SJCRH30 (cell line): ENCODE data around the gene ACAD10. TPM values are rescaled to one million over a fixed set of nuclear protein-coding genes. Genes with fewer than 3 reads are reported as not detected.
"Not testable (repeated sequence)": the region's sequence is repeated elsewhere in the genome, so short reads cannot be mapped to it uniquely, and the experiment has no call there.

Experiments used
- DNase-seq, 2 experiments: peaks; one replicate each; pipeline ENCODE4 v3.0.0-alpha.2; 2015 to 2020
- H3K27ac ChIP-seq: fragments of 250-450 bp; sonication (Bioruptor Pico); 2 replicates; pipeline ENCODE4 v1.5.1; 2020; ENCODE audit warnings: mild to moderate bottlenecking, moderate library complexity
- H3K27me3 ChIP-seq: fragments of 250-450 bp; sonication (Bioruptor Pico); 2 replicates; pipeline ENCODE4 v1.5.1; 2020; ENCODE audit warnings: mild to moderate bottlenecking, moderate library complexity
- H3K36me3 ChIP-seq: fragments of 250-450 bp; sonication (Bioruptor Pico); 2 replicates; pipeline ENCODE4 v1.5.1; 2020; ENCODE audit warnings: mild to moderate bottlenecking, moderate library complexity
- H3K4me1 ChIP-seq: fragments of 250-450 bp; sonication (Bioruptor Pico); 2 replicates; pipeline ENCODE4 v1.5.1; 2020; ENCODE audit warnings: mild to moderate bottlenecking, moderate library complexity
- H3K4me3 ChIP-seq: fragments of 250-450 bp; sonication (Bioruptor Pico); 2 replicates; pipeline ENCODE4 v1.5.1; 2020; ENCODE audit warnings: mild to moderate bottlenecking, moderate library complexity
- H3K9me3 ChIP-seq: fragments of 250-450 bp; sonication (Bioruptor Pico); replicated peaks from 2 replicates; pipeline ENCODE4 v1.5.1; 2020; ENCODE audit warnings: mild to moderate bottlenecking, moderate library complexity
- total RNA-seq: library from RNA; depleted of rRNA; stranded (reverse); fragments of >200 nt; shearing (Covaris generic); gene quantifications from 2 replicates; pipeline ENCODE4 v1.2.3, GENCODE V29; 2014; rRNA removed

ACAD10 gene
- total RNA-seq = 10.1 and 11.5 TPM in 2 replicates

DNA sequence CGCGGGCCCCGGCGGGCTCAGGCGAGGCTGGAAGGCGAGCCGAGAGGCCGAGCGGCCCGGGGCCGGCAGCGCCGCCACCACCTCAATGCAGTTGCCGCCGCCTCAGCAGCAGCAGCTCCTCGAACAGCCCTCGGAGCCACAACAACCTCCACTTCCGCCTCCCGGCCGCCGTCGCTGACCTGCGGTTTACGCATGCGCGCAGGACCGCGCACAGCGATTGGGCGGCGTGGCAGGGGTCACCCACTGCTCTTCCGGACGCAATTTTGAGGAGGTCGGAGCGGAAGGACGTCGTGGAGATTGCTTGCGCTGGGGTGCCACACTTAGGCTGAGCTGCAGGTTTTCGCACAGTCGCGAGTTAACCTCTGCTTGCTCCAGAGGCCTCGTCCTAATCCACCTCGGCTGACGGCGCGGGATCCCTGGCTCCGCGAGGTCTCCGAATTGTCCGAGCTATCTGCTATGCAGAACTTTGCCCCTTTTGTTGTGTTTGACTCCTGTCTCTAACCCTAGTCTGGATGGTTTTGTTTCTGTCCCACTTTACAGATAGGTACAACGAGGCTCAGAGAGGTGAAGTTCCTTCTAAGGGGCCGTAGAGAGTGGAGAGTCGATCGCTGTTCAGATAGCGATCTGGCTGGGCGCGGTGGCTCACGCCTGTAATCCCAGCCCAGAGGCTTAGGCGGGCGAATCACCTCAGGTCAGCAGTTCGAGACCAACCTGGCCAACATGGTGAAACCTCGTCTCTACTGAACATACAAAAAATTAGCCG is at the start of gene ACAD10, which contains the start of gene BRAP:
ACAD10 (plus strand) TSS at position 243 of the 763 bp plus-strand sequence. CDS start 6,657 bp downstream, outside the sequence.
BRAP (minus strand) TSS at position 146 of the 763 bp plus-strand sequence. CDS start 164 bp downstream, outside the sequence.
- peak within 1 kb of the TSS; percentile 78 for H3K4me3 ChIP-seq
- peak within 1 kb of the TSS; percentile 57 for H3K27ac ChIP-seq
- no peaks in the 10 kb centered on the region for H3K27me3 ChIP-seq
- peaks cover 8% of the 10 kb centered on the region for H3K36me3 ChIP-seq
- no peaks in the 10 kb centered on the region for H3K9me3 ChIP-seq
- peak; percentile 93 to 94 for DNase-seq
- no peaks in the 10 kb centered on the region for H3K4me1 ChIP-seq

GRCh38 chr12:111636209-111636945 is 49.5 kb upstream of the ACAD10 start:
- H3K4me1 ChIP-seq = peaks cover 14% of the 10 kb centered on the region; the same call in 1 of the 2 replicates
- DNase-seq = peak; percentile 67 to 69
- no peaks in the 10 kb centered on the region for H3K27me3 ChIP-seq
- peak overlapping the region; percentile 42 for H3K4me3 ChIP-seq
- no peaks in the 10 kb centered on the region for H3K9me3 ChIP-seq
- peak overlapping the region; percentile 32 for H3K27ac ChIP-seq
- peaks cover 2% of the 10 kb centered on the region; the same call in 1 of the 2 replicates for H3K36me3 ChIP-seq

GRCh38 chr12:111638556-111638955 is 47.3 kb upstream of the ACAD10 start:
- H3K27ac ChIP-seq = no peak overlapping the region
- H3K9me3 ChIP-seq = no peaks in the 10 kb centered on the region
- no peak overlapping the region for H3K4me3 ChIP-seq
- H3K36me3 ChIP-seq = peaks cover 9% of the 10 kb centered on the region
- H3K4me1 ChIP-seq = peaks cover 14% of the 10 kb centered on the region; the same call in 1 of the 2 replicates
- DNase-seq = no peak
- no peaks in the 10 kb centered on the region for H3K27me3 ChIP-seq

DNA sequence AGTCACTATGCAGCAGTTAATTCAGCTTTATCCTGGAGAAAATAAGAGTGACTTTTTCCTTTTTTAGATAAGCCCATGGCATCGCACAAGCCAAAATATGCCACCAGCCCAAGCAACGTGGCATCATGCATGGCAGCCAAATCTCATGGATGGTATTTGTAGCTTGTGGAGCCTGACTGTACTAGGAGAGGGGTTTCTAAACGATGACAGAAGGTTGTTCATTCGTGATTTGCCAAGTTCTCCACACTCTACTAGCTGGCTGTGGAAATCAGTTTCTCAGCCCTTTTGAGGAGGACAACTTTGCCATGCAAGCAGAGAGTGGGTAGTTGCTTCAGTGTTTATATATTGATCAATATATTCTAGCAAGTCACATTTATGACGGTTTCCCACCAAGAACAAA is 45.3 kb upstream of the ACAD10 start:
- H3K27me3 ChIP-seq = no peaks in the 10 kb centered on the region
- H3K4me3 ChIP-seq = no peak overlapping the region
- no peak for DNase-seq
- H3K27ac ChIP-seq = no peak overlapping the region
- peaks cover 17% of the 10 kb centered on the region for H3K36me3 ChIP-seq
- H3K4me1 ChIP-seq = peaks cover 13% of the 10 kb centered on the region; the same call in 1 of the 2 replicates
- no peaks in the 10 kb centered on the region for H3K9me3 ChIP-seq

DNA sequence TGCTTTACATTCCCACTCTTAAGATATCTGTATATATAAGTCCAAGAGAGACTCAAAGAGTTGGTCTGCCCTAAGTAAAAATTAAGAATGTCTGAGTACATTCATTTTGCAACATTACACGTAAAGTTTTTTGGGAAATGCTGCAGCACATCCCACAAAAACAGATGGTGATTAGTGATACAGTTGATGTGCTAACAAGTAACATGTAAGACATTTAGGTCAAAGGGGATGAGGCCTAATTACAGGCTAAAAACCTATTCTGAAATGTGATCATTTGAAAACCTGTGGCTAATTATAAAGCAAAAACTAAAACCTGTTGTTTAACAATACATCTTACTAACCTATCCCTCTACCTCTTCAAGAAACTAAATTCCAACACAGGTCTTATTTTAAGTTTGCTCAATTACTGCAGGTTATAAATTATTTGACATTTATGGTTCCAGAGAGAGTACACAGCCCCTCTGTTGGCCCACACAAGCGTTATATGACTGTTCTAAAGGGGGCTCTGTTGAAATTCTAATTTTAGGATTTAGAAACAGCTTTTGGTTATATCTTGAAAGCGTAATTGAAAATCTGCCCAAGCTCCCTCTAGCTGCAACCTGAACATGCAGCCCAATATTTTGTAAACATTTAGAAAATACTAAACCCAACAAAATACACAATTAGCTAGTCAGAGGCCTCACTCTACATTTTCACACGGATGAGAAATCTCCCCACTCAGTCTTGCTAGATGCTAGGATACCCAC is 43.0 kb upstream of the ACAD10 start:
- Histone ChIP-seq H3K27ac (no peak overlapping the region), H3K9me3 (no peaks in the 10 kb centered on the region), H3K36me3 (peaks cover 24% of the 10 kb centered on the region), H3K27me3 (no peaks in the 10 kb centered on the region), H3K4me3 (no peak overlapping the region), H3K4me1 (no peaks in the 10 kb centered on the region)
- no peak for DNase-seq

DNA sequence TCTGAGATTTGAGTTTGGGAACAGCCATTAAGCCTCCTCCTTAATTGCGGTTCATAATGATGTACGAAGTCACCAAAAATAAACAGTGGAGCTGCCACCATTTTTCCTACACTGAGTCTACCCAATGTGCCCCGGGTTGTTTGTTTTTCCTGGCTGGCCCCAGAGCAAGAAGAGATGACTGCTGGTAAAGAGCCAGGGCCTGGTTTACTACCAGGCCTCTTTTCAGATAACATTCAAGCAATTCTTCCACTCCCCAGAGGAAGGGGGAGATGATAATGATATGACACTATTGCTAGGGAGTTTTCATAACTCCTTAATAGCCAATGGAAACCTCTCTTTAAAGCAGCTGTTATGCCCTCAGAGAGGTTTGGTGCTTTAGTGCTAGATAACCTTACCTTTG is 42.4 kb upstream of the ACAD10 start:
- Histone ChIP-seq H3K27me3 (no peaks in the 10 kb centered on the region), H3K4me3 (no peak overlapping the region), H3K9me3 (no peaks in the 10 kb centered on the region), H3K36me3 (peaks cover 24% of the 10 kb centered on the region), H3K4me1 (no peaks in the 10 kb centered on the region), H3K27ac (no peak overlapping the region)
- no peak for DNase-seq

GRCh38 chr12:111645433-111645832 is 40.4 kb upstream of the ACAD10 start:
- Histone ChIP-seq H3K4me3 (no peak overlapping the region), H3K27me3 (no peaks in the 10 kb centered on the region), H3K4me1 (no peaks in the 10 kb centered on the region), H3K9me3 (no peaks in the 10 kb centered on the region), H3K36me3 (peaks cover 33% of the 10 kb centered on the region), H3K27ac (no peak overlapping the region)
- DNase-seq = peak; percentile 11 to 12

- H3K36me3 ChIP-seq = peaks cover 32% of the 10 kb centered on the region
- no peaks in the 10 kb centered on the region for H3K4me1 ChIP-seq
- no peaks in the 10 kb centered on the region for H3K9me3 ChIP-seq
- H3K27me3 ChIP-seq = no peaks in the 10 kb centered on the region
- no peak for DNase-seq
- no peak overlapping the region for H3K4me3 ChIP-seq
- H3K27ac ChIP-seq = no peak overlapping the region
Observed at GRCh38 chr12:111650912-111651311, 34.9 kb upstream of the ACAD10 start.

- H3K4me1 ChIP-seq, DNase-seq, H3K9me3 ChIP-seq, H3K27me3 ChIP-seq, H3K4me3 ChIP-seq, H3K27ac ChIP-seq: not testable (repeated sequence)
- H3K36me3 ChIP-seq = peaks cover 34% of the 10 kb centered on the region
Observed at GRCh38 chr12:111652530-111652929, 33.3 kb upstream of the ACAD10 start.

GRCh38 chr12:111653596-111653995 is 32.3 kb upstream of the ACAD10 start:
- peaks cover 42% of the 10 kb centered on the region for H3K36me3 ChIP-seq
- DNase-seq = no peak
- no peak overlapping the region for H3K4me3 ChIP-seq

DNA sequence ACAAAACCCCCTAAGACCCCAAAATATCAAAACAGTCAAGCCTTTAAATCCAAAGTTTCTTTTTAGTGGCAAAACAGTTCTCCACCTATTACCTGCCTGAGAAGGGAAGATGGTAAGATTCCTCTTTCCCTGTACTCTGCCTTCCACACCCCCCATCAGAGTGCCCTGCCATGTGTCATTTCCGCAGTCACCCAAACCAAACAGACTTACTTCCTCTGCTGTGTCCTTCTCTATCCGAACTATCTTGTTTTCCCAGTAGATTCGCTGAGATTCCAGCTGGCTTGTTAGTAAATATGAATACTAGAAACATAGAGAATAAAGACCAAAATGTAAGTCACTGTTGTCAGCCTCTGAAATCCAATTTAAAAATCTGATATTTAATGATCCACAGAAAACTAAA is 30.5 kb upstream of the ACAD10 start:
- Histone ChIP-seq H3K9me3 (no peaks in the 10 kb centered on the region), H3K27ac (no peak overlapping the region), H3K4me3 (no peak overlapping the region), H3K27me3 (no peaks in the 10 kb centered on the region), H3K4me1 (no peaks in the 10 kb centered on the region), H3K36me3 (peaks cover 48% of the 10 kb centered on the region)
- DNase-seq = no peak

More at GRCh38 chr12:111653596-111653995, 32.3 kb upstream of the ACAD10 start:
- Histone ChIP-seq H3K9me3 (no peaks in the 10 kb centered on the region), H3K4me1 (no peaks in the 10 kb centered on the region), H3K27ac (no peak overlapping the region), H3K27me3 (no peaks in the 10 kb centered on the region)

DNA sequence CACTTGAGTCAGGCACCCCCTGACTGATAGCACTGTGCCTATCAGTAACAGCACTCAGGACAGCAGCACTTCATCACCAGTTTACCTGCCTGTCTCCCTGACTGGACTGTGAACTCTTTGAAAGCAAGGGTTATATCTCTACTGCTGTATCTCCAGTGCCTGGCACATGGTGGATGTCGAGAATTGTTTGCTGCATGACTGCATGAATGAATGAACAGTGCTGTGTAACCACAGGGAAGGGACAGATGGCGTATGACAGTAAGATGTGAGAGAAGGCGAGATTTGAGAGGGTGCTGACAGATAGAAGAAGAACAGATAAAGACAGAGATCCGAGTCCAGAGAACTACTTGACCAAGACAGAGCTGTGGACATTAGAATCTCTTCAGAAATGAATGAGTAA is 29.8 kb upstream of the ACAD10 start:
- Histone ChIP-seq H3K9me3 (no peaks in the 10 kb centered on the region), H3K27ac (no peak overlapping the region), H3K4me3 (no peak overlapping the region), H3K36me3 (peaks cover 50% of the 10 kb centered on the region), H3K4me1 (no peaks in the 10 kb centered on the region), H3K27me3 (no peaks in the 10 kb centered on the region)
- no peak for DNase-seq

DNA sequence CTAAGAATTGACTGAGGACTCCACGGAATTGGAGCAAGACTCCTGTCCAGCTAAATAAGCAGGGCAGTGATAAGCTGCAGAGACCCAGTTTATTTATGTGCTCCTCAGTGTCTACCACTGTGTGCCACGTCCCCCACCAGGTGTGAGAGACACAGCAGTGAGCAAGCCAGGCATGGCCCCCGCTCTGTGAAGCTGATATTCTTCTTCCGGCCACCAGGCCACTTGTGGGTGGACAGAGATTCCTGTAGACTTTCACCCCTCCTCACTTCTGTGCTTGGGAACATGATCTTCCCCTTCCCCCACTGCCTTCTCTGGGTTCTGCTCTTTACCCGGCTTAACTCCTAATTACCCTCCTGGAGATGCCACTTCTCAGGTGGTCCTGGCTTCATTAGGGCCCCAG is 21.4 kb upstream of the ACAD10 start:
- no peak for DNase-seq

GRCh38 chr12:111664961-111665865 is 20.6 kb upstream of the ACAD10 start:
- Histone ChIP-seq H3K9me3 (no peaks in the 10 kb centered on the region), H3K36me3 (peaks cover 22% of the 10 kb centered on the region), H3K27ac (no peak overlapping the region), H3K4me1 (no peaks in the 10 kb centered on the region), H3K4me3 (no peak overlapping the region), H3K27me3 (no peaks in the 10 kb centered on the region)
- DNase-seq = no peak

More for the DNA sequence above, 21.4 kb upstream of the ACAD10 start:
- H3K9me3 ChIP-seq = no peaks in the 10 kb centered on the region
- H3K4me3 ChIP-seq = no peak overlapping the region
- H3K4me1 ChIP-seq = no peaks in the 10 kb centered on the region
- H3K27ac ChIP-seq = no peak overlapping the region
- H3K36me3 ChIP-seq = peaks cover 26% of the 10 kb centered on the region
- no peaks in the 10 kb centered on the region for H3K27me3 ChIP-seq
